GM19240 (cell line): ENCODE results near the gene ATP11A.

ENCODE experiments used
- DNase-seq: peaks from one replicate; pipeline ENCODE4 v3.0.0; 2011; ENCODE audit warnings: low spot score; ENCODE audit not compliant: insufficient read length

Gene ATP11A

DNA sequence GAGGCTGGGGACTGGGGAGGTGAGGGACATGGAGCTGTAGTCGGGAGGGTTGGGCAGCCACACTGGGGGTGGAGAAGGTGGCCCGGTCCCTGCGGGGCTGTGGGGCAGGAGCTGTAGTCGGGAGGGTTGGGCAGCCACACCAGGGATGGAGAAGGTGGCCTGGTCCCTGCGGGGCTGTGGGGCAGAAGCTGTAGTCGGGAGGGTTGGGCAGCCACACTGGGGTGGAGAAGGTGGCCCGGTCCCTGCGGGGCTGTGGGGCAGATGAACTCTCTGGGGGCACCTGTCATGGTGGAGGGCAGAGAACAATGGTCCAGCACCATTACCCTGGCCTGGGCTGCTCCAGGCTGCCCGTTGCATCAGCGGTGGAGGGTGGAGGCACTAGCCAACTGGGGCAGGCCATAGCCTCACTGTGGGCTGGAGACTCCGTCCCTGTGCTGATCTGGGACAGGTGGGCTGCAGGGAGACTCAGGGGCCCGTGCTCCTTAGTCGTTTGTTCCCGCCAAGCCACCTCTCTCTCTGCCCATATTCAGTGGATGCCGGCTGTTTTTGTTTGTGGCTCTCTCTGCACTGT is 51.4 kb downstream of the ATP11A start:
- DNase-seq, result no peak

- DNase-seq, result no peak
Observed at GRCh38 chr13:112741835-112742570, 52.2 kb downstream of the ATP11A start.

DNA sequence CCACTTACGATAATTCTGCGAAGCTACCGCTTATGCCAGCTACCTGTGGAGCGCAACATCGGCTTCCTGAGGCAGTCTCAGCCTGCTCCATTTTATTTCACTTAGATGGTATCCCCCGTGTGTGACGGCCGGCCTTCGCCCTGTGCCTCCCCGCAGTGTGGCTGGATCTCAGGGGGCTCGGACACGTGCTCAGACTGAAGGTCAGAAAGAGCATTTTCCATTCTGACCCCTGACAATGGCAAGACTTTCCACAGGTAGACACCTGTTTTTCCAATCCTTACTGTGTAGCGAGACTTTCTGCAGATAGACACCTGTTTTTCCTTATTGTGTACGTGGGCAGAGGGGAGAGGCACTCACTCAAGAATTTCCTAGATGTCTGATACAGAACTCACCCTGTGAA is 52.7 kb downstream of the ATP11A start:
- DNase-seq, result no peak

DNA sequence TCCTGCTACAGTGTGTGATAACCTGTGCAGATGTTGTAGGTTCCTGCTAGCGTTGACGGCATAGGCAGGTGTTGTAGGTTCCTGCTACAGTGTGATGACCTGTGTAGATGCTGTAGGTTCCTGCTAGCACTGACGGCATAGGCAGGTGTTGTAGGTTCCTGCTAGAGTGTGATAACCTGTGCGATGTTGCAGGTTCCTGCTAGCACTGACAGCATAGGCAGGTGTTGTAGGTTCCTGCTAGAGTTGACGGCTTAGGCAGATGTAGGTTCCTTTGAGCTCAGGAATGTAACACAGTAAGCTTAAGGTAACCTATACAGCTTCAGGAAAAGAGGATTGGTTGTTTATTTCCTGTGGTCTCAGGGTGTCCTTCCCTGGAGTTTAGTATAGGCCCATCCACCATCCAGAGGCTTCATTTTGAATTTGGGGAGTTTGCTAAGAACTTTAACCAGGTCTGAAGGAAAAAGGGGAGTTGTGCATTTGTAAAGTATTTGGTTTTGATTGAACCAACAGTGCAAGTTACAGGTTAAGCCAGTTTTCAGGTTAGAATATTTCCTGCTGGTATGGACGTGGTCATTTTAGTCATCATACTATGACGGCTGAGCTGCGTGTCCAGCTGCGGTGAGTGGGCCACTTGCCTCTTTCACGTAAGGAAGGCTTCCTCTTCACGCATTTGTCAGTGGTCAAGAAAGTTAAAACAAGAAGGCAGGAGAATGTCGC is 53.8 kb downstream of the ATP11A start:
- DNase-seq, result no peak

DNA sequence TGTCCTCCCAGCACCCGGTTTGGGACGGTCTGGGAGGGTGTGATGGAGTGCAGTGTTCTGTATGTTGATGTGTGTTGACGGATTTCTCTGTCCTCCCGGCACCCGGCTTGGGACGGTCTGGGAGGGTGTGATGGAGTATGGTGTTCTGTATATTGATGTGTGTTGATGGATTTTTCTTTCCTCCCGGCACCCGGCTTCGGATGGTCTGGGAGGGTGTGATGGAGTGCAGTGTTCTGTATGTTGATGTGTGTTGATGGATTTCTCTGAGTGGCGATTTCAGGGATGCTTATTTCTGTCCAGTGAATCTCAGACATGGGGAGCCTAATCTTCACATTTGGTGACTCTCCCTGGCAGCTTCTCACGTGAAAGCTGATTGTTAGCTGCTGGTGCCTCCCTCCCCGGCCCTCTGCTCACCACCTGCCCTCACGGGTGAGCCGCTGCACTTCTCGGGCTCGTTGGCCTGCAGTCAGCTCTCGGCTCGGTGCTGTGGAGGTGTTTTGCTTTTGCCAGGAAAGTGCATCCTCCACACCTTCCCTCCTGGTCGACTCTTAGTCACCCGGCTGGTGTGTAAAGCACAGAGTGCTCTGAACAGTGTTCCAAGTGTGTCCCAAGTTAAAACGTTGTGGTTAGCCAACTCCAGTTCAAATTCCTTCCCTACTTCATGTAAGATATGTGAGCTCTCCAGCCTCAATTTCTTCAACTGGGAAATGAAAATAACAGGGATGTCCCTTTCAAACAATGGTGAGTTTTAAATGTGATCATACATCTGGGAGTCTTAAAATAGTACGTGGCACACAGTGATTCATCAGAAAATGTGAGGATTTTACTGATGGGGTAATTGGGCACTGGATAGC is 54.6 kb downstream of the ATP11A start:
- no peak for DNase-seq

DNA sequence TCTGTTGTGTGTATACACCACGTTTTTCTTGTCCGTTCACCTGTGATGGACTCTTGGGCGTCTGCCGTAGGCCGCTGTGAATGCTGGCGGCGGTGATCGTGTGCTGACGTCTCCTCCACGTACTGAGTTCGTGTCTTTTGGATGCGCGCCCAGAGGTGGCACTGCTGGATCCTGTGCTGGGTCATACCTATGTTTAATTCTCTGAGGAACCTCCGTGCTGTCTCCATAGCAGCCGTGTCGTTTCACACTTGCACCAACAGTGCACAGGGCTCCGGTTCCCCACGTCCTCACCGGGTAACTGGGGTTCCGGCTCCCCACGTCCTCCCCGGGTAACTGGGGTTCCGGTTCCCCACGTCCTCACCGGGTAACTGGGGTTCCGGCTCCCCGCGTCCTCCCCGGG is 56.2 kb downstream of the ATP11A start:
- no peak for DNase-seq

DNA sequence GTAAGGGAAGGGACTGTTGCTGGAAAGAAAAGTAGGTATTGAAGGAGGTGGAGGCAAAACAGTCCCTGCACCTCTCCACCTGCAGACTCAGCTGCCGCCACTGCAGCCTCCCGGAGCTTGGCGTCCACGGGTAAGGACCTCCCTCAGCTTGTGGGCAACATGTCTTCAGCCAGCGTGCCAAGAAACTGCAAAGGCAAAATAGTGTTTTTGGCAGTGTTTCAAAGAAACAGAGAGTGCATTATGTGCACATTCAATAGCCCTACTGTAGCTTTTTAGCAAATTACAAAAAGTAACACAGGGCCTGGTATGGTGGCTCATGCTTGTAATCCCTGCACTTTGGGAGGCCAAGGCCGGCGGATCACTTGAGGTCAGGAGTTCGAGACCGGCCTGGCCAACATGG is 57.4 kb downstream of the ATP11A start:
- no peak for DNase-seq

GRCh38 chr13:112748947-112749735 is 59.3 kb downstream of the ATP11A start:
- DNase-seq, result no peak

GRCh38 chr13:112750570-112750969 is 60.7 kb downstream of the ATP11A start:
- DNase-seq, result no peak

GRCh38 chr13:112751617-112752016 is 61.8 kb downstream of the ATP11A start:
- DNase-seq, result no peak

DNA sequence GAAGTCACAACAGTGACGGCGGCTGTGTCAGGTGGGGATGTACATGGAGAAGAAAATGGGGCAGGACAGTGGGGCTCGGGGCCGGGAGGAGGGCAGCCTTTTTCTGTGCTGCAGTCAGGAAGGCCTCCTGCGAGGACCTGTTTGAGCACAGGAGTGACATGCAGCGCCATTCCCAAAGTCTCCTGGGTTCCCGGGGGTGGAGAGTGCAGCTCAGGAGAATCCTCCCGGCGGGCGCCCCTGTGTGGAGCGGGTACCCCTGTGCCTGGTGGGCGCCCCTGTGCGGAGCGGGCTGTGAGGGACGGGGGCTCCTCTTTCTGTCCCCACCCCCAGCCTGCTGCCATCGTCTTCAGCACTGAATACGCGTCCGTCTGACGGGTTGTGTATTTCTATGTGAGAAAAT is 62.4 kb downstream of the ATP11A start:
- no peak for DNase-seq

DNA sequence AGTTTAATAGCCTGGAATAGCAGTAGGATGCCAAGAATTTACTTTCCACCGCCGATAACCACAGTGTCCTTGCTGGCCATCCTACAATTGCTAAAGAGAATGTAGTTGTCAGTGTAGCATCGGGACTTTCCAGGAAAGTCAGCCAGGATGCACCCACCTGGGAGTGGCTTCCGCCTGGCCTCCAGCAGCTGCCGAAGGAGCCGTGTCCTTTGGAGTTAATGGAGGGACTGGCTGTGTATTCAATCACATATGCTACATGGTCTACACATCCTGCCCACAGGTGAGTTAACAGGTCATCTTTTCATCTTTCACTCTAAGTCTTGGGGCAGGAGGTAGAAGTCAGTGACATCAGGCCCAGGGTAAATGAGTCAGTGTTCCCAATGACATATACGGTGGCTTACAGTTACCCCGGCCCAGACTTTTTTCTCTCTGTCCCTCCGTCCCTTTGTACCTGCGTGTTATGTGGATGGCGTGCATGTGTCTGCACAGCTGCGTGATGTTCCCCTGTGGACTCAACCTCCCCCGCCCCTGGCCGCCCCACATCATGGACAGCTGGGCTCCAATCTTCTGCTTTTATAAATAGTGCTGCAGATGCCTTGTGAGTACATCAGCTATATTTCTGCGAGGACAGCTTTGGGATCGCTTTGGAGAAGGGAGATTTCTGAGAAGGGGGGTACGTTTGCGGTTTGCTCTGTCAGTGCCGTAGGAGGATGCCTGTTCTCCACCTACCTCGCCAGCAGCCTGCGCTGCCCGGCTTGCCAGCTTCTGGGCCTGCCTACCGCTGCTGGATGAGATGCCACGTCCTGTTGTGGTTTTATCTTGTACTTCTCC is 63.1 kb downstream of the ATP11A start:
- no peak for DNase-seq

DNA sequence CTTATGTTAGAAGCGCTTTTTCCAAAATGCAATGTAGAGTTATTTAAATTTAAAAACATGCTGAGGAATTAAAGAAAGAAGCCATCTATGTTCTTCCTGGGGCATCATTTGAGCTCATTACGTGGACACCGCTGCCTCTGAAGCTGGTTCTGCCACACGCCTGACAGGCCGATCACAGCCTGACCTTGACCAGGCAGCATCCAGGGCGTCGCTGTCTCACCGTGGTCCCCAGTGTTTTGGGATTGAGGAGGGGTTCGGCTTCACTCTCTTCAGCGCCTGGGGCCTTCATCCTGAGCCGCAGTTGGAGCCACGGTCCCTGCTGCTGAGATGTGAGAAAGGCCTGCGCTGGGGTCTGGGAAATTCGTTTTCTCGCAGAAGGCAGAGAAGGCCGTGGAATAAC is 64.0 kb downstream of the ATP11A start:
- no peak for DNase-seq

- DNase-seq, result no peak
Observed at GRCh38 chr13:112754281-112755025, 64.6 kb downstream of the ATP11A start.

DNA sequence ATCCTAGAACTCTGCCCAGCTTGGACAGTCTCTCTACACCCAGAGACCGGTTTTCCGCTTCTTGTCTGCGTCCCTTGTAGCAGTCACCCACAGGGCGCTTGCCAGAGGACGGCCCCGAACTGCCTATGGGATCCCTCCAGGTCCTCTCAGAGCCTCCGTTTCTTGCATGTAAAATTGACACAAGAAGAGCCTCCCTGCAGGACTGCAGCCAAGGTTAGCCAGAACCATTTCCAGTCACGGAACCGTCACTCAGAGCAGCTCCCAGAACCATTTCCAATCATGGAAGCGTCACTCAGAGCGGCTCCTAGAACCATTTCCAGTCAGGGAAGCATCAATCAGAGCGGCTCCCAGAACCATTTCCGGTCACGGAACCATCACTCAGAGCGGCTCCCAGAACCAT is 65.5 kb downstream of the ATP11A start:
- no peak for DNase-seq

DNA sequence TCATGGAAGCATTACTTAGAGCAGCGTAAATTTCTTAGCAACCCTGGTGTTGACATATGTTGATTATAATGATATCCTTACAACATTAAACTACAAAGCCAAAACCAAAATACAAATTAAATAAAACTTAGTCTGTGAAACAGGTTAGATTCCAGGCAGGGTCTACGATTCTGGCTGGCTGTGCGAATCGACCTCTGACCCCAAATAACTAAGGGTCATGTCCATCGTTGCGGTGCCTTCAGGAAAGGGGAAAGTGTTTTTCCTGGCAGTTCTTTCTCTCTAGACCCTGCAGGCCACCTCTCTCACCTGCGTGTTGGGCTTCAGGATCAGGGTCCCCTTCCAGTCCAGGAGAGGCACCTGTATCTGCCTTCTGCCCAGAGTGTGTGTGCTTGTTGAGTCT is 66.2 kb downstream of the ATP11A start:
- DNase-seq, result no peak

GRCh38 chr13:112756511-112756966 is 66.7 kb downstream of the ATP11A start:
- DNase-seq, result no peak

DNA sequence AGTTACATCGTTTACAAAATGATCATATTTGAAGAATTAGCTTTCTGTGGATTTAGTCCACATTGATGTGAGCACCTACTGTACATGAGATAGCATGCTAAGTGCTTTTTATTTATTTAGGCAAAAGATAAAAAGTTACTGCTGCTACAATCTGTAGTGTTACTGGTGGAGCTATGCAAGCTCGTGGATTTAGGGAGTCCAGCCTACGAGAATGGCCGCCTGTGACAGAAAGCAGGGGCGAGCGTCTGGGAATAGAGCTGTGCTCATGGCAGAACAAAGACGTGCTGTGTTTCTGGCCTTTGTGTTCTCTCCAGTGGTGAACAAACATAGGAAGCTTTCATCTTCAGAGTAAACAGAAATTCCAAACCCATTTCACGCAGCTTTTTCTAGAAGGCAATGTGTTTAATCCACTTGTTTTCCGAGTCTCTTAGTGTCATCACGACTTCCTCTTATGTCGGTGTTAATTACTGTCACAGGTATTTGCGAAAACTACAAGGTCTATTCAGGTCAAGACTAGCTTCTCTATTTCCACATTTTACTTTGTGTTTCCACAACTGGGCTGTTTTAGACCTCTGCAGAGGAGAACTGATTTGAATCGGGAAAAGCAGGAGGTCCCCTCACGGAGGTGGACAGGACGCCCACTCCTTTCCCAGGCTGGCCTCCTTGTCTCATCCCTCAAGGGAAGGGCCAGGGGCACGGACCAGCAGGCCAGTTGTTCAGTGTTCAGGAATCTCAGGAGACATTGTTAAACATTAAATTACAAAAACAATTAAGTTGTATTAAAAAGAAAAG is 67.3 kb downstream of the ATP11A start:
- no peak for DNase-seq

- DNase-seq, result no peak
Observed at GRCh38 chr13:112757759-112758086, 67.9 kb downstream of the ATP11A start.
